Measurements from ENCODE around the gene RAB3B. TPM values are rescaled to one million over a fixed set of nuclear protein-coding genes. Genes with fewer than 3 reads are reported as not detected.
"Not testable (repeated sequence)": the region's sequence is repeated elsewhere in the genome, so short reads cannot be mapped to it uniquely, and the experiment has no call there.

RAB3B gene
- total RNA-seq, 1 experiment from 2014 or later: 12.2 TPM

DNA sequence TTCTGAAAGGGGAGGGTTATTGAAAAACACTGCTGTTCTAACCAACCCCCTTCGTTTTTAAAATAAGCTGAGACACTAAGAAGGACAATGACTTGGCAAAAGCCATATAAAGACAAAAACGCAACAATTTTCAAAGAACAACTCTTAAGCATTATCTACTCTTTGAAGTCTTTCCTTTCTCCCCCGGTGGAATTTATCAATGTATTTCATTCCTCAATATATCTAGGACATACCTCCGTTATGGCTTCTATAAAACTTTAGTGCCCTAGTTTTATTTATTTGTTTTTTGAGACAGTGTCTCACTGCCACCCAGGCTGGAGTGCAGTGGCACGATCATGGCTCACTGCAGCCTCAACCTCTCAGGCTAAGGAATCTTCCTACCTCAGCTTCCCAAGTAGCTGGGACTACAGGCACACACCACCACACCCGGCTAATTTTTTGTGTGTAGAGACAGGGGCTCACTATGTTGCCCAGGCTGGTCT lies 115.2 kb downstream of the RAB3B start:
- no peak for DNase-seq (ENCODE audit: low read depth)

DNA sequence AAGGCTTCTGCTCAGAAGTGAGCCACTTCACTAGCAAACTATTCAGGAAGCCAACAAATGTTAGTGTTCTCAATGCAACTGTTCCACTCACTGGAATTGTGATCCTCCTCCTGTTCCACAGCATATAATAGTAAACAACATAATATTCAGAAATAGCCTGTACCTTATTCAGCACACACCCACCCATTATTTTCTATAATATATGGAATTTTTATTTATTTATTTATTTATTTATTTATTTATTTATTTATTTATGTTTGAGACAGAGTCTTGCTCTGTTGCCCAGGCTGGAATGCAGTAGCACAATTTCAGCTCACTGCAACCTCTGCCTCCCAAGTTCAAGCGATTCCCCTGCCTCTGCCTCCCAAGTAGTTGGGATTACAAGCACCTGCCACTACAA lies 117.2 kb downstream of the RAB3B start:
- DNase-seq (ENCODE audit: low read depth): not testable (repeated sequence)

DNA sequence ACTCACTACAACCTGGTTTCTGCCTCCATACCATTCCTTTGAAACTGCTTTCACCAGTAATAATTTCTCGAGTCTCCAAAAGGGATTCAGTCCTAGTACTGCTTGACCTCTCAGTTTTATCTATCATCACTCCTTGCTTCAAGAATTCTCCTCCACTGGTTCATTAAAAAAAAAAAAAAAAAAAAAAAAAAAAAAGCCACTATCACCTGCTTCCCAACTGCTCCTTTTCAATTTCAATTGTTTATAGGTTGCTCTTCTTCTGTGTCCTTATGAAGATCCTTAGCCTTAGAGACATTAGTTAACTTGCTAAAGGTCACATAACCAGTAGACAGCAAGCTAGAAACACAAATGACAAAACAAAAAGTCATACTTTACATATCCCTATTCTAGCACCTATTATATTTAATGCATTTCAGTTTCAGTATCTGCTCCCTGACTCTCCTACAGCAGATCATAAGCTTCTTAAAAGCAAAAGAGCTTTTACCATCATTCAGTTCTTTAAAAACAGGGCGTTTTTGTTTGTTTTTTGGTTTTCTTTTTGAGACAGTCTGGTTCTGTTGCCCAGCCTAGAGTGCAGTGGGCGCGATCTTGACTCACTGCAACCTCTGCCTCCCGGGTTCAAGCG lies 119.0 kb downstream of the RAB3B start:
- DNase-seq (ENCODE audit: low read depth): no peak

DNA sequence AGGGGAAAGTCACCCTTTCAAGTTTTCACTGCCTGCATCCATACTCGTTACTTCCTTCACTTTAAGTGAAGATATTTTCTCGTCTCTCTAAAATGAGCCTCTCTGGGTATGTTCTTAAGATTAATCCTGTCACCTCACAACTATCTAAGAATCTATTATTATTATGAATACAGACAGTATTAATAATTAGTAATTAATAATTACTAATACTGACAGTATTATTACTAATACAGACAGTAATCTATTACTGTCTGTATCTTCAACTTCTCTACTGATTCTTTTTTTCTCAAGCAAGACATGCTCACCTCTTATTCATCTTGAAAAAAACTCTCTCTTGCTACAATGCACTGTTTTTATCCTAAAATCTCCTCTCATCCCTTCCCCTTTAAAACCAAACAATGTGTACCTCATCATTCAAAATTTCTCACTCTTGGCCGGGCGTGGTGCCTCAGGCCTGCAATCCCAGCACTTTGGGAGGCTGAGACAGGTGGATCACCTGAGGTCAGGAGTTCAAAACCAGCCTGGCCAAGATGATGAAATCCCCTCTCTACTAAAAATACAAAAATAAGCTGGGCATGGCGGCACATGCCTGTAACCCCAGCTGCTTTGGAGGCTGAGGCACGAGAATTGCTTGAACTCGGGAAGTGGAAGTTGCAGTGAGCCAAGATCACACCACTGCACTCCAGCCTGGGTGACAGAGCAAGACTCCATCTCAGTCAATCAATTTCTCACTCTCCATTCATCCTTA lies 119.7 kb downstream of the RAB3B start:
- DNase-seq (ENCODE audit: low read depth): no peak

DNA sequence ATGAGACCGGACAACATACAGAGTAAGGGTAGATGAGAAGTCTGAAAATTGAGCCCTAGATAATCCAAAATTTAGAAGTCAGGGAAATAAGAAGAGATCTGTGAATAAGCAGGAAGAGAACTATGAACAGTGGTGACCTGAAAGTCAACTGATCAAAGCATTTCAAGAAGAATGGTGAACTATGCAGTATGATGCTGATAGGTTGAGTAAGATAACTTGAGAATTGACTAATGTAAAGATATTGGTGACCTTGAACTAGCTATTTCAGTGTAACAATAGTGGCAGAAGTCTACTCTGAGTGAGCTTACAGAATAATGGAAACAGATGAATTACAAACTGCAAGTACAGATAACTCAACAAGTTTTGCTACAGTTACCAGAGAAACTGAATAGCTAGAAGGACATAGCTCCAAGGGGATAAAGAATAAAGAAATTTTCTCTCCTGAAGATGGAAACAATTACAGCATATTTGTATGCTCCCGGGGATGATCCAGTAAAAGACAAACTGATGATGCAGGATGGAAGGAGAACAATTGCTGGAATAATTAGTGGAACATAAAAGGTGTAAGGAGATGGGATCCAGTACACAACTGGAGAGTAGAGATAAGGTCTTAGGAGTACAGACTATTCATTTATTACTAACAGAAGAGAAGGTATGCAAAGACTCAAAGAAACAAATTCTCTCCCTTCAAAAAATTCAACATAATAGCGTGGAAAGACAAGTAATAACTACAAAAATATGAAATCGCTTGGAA lies 122.8 kb downstream of the RAB3B start:
- no peak for DNase-seq (ENCODE audit: low read depth)

DNA sequence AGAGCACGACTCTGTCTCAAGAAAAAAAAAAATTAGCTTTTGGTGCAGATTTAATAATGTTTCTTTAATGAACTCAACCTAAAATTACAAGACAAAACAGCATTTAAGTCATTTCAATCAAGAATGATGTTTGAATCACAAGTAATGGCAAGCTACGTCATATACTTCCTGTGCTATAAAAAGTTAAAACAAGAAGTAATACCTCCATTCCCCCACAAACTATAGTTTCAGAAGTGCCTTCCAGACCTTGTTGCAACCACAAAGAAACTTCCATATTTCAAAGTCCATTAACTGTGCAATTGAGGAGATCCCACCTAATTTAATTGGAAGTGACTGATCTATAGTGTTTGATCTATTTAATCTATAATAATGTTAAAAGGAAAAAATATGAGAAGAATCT lies 127.1 kb downstream of the RAB3B start:
- no peak for DNase-seq (ENCODE audit: low read depth)

DNA sequence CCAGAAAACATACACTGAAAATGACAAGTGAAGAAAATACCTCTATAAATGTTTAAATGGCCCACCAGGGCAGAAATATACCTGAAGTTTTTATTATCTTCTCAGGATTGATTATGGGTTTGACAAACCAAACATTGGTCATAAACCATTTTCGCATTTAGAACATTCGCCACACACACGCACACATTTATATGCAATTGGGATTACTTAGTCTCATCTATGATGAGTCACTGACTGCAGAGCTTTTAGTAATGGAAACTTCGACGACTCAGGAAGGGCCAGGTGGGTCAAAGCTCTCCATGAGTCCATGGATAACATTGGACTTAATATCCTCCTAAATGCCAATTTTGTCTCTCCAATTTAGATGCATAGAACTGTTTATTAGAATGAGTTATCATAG lies 128.8 kb downstream of the RAB3B start:
- peak; percentile 18 for DNase-seq (ENCODE audit: low read depth)

DNA sequence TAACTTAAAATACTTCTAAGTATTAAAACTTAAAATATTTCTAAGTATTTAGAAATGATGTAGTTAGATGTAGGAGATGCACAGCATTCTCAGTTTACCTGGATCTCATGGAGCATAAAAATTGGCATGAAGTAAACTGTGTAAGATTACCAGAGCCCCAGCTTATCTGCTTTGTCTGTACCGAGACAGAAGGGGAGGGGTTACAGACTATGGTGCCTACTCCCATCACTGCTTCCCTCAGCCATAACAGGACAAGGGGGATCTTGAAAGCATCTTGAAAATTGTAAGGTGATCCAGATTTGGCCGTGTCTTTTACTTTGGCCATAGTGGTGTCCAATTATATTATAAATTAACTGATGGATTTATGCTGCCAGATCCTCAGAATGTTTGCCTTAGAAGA lies 130.8 kb downstream of the RAB3B start:
- no peak for DNase-seq (ENCODE audit: low read depth)

DNA sequence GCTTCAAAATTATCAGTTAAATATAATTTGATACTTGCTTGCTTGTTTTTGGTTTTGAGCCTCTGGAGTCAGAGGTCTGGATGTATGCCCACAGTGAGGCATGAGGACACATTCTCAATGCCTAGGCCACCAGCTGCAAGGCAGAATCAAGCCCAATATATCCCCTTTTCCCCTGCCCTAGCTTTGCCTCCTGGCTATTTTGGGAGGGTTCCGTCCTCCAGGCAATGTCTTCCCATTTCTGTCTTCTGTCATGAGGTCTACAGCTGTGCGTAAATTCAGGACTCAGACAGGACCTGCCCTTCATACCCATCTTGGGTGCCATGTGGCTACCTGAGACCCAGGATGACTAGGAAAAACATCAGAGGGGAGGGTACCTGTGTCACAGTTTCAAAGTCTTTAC lies 131.2 kb downstream of the RAB3B start:
- no peak for DNase-seq (ENCODE audit: low read depth)

DNA sequence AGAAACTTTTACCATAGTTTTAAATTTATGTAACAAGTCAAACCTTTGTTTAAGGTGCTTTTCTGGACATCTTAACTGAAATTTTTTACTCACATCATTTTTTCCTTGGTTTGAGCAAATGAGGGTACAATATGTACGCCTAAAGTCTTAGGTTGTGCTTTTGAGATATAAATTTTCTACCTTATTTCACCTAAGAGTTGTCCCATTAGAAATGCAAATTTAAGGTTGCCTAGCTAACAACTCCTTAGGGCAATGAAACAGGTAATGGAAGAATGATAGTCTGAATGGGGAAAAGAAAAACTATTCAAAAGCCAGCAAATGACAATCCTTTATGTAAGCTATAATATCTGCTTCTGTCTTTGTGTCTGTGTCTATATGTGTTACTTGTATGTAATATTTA lies 131.6 kb downstream of the RAB3B start:
- DNase-seq (ENCODE audit: low read depth): no peak

Other genes starting within 250 kb of the RAB3B start
- 57.3 and 59.6 TPM in 2 replicates for gene NRDC, start 112.0 kb downstream of the RAB3B start, total RNA-seq (2014; rRNA removed)
- gene KTI12, start 43.1 kb upstream of the RAB3B start, total RNA-seq (2014; rRNA removed): 17.8 and 21.0 TPM in 2 replicates
- 58.0 and 65.7 TPM in 2 replicates for gene TXNDC12, start 64.5 kb upstream of the RAB3B start, total RNA-seq (2014; rRNA removed)
- 56.1 and 68.6 TPM in 2 replicates for gene BTF3L4, start 65.6 kb upstream of the RAB3B start, total RNA-seq (2014; rRNA removed)
- gene ZFYVE9, start 151.4 kb upstream of the RAB3B start, total RNA-seq (2014; rRNA removed): 22.5 and 23.9 TPM in 2 replicates

All from LHCN-M2 (cell line).